22Rv1 (cell line): ENCODE data around the gene MRPS24.

ENCODE experiments used
- CTCF ChIP-seq: fragments of 450-650 bp; IDR thresholded peaks from 2 replicates; pipeline ENCODE4 v1.5.1; 2017; ENCODE audit warnings: mild to moderate bottlenecking
- ZFX ChIP-seq: fragments of 450-650 bp; IDR thresholded peaks from 2 replicates; pipeline ENCODE4 v1.6.1; 2017; ENCODE audit warnings: antibody characterized with exemption, borderline replicate concordance

DNA sequence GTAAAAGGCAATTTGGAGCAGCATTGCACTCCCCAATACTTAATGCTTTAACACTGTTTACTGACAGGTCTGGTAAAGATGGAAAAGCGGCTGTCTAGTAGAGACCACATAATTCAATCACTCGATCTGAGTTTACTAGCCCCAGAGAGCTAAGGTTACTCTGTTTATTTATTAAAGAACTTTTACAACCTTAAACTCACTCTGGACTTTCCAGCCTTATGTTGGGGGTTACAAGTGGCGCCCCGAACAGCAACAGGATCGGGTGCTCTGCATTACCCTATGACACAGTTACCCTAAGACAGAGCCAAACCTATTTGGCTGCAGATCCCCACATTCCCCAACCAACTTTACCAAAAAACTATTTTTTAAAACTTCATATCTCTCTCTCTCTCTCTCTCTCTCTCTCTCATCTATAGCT is 43.9 kb downstream of the MRPS24 start:
- TF ChIP-seq CTCF (no peak), ZFX (no peak)
